HS-27A (cell line): ENCODE data around the gene MDN1.

Experiments
- DNase-seq: peaks from one replicate; pipeline ENCODE4 v3.0.0-alpha.2; 2012; ENCODE audit warnings: low read depth, missing footprints

Gene MDN1

GRCh38 chr6:89597372-89597771, 222.2 kb downstream of the MDN1 start:
- DNase-seq, result no peak

GRCh38 chr6:89596484-89596883, 223.1 kb downstream of the MDN1 start:
- no peak for DNase-seq

GRCh38 chr6:89596056-89596455, 223.5 kb downstream of the MDN1 start:
- DNase-seq, result no peak
